ENCODE data around the gene NTSR2.

Gene NTSR2

GRCh38 chr2:11679486-11680181 lies 9.6 kb upstream of the NTSR2 start:
- DNase-seq (ENCODE audit: low read depth, low spot score): no peak
- CTCF ChIA-PET: interaction anchor here (1.0 to 22.2 kb wide), 6 partner anchors 8 to 213 kb away, joined by 3 to 508 read pairs (median 8); no protein-coding TSS in a partner anchor
- no peak for TF ChIP-seq CTCF (IDR thresholded peaks at IDR 0.05; ENCODE audit: insufficient read depth, low read length, missing control alignments)
- H3K4me3 ChIP-seq (ENCODE audit: low read depth, low read length): no peak overlapping the region
- POLR2A ChIA-PET: no interaction called here

GRCh38 chr2:11679016-11679415 lies 9.0 kb upstream of the NTSR2 start:
- POLR2A ChIA-PET: no interaction called here
- TF ChIP-seq CTCF (IDR thresholded peaks at IDR 0.05; ENCODE audit: insufficient read depth, low read length, missing control alignments): no peak

GRCh38 chr2:11678306-11678960 lies 8.4 kb upstream of the NTSR2 start:
- H3K4me3 ChIP-seq (ENCODE audit: low read depth, low read length): no peak overlapping the region
- CTCF ChIA-PET: interaction anchor here (1.7 to 2.8 kb wide), 2 partner anchors 10 to 14 kb away, joined by 9 read pairs; no protein-coding TSS in a partner anchor
- no peak for TF ChIP-seq CTCF (IDR thresholded peaks at IDR 0.05; ENCODE audit: insufficient read depth, low read length, missing control alignments)
- POLR2A ChIA-PET: no interaction called here
- DNase-seq (ENCODE audit: low read depth, low spot score): no peak

More at GRCh38 chr2:11679016-11679415, 9.0 kb upstream of the NTSR2 start:
- CTCF ChIA-PET: interaction anchor here (1.7 to 2.8 kb wide), 2 partner anchors 9 to 14 kb away, joined by 9 read pairs; no protein-coding TSS in a partner anchor
- H3K4me3 ChIP-seq (ENCODE audit: low read depth, low read length): no peak overlapping the region
- no peak for DNase-seq (ENCODE audit: low read depth, low spot score)

- POLR2A ChIA-PET: no interaction called here
- H3K4me3 ChIP-seq (ENCODE audit: low read depth, low read length): no peak overlapping the region
- CTCF ChIA-PET: interaction anchor here (1.0 to 1.6 kb wide), 3 partner anchors 9 to 108 kb away, joined by 3 to 5 read pairs (median 5); no protein-coding TSS in a partner anchor
- no peak for TF ChIP-seq CTCF (IDR thresholded peaks at IDR 0.05; ENCODE audit: insufficient read depth, low read length, missing control alignments)
- no peak for DNase-seq (ENCODE audit: low read depth, low spot score)
Measured at GRCh38 chr2:11677136-11678055, 7.4 kb upstream of the NTSR2 start.

- POLR2A ChIA-PET: no interaction called here
- no peak overlapping the region for H3K4me3 ChIP-seq (ENCODE audit: low read depth, low read length)
- DNase-seq (ENCODE audit: low read depth, low spot score): no peak
- CTCF ChIA-PET: interaction anchor here (1.1 to 1.9 kb wide), 3 partner anchors 11 to 108 kb away, joined by 3 to 8 read pairs (median 5); no protein-coding TSS in a partner anchor
- no peak for TF ChIP-seq CTCF (IDR thresholded peaks at IDR 0.05; ENCODE audit: insufficient read depth, low read length, missing control alignments)
Measured at GRCh38 chr2:11676640-11677039, 6.6 kb upstream of the NTSR2 start.

Data from AG04449 (cell line).